H9 (cell line): Measurements from ENCODE around the gene CFL1. TPM values are rescaled to one million over a fixed set of nuclear protein-coding genes. Genes with fewer than 3 reads are reported as not detected.

ENCODE experiments used
- DNase-seq: peaks from one replicate; pipeline ENCODE4 v3.0.0-alpha.2; 2017
- H2AFZ ChIP-seq: one replicate; pipeline ENCODE4 v1.6.1; 2013; ENCODE audit warnings: mild to moderate bottlenecking, low read length, control low read depth, moderate library complexity
- H2AK5ac ChIP-seq: 2 replicates; pipeline ENCODE4 v1.6.1; 2013; ENCODE audit warnings: low read length, control low read depth, mixed read lengths; ENCODE audit not compliant: insufficient read length
- H2BK120ac ChIP-seq: one replicate; pipeline ENCODE4 v1.6.1; 2013; ENCODE audit warnings: low read depth, mild to moderate bottlenecking, low read length, control low read depth, inconsistent platforms; ENCODE audit not compliant: poor library complexity, severe bottlenecking
- H2BK12ac ChIP-seq: 2 replicates; pipeline ENCODE4 v1.6.1; 2013; ENCODE audit warnings: low read length, control low read depth, mixed read lengths, low read depth; ENCODE audit not compliant: insufficient read length
- H2BK15ac ChIP-seq: 2 replicates; pipeline ENCODE4 v1.6.1; 2013; ENCODE audit warnings: low read depth, low read length, control low read depth
- H2BK20ac ChIP-seq: one replicate; pipeline ENCODE4 v1.6.1; 2013; ENCODE audit warnings: low read depth, mild to moderate bottlenecking, low read length, control low read depth, inconsistent platforms; ENCODE audit not compliant: poor library complexity, severe bottlenecking
- H2BK5ac ChIP-seq: 2 replicates; pipeline ENCODE4 v1.6.1; 2013; ENCODE audit warnings: low read length, control low read depth, mixed read lengths; ENCODE audit not compliant: insufficient read length
- H3K14ac ChIP-seq: 2 replicates; pipeline ENCODE4 v1.6.1; 2013; ENCODE audit warnings: low read length, control low read depth; ENCODE audit not compliant: insufficient read depth
- H3K18ac ChIP-seq: 2 replicates; pipeline ENCODE4 v1.6.1; 2013; ENCODE audit warnings: low read depth, mild to moderate bottlenecking, mixed read lengths, low read length, control low read depth; ENCODE audit not compliant: insufficient read length
- H3K23ac ChIP-seq: 2 replicates; pipeline ENCODE4 v1.6.1; 2013; ENCODE audit warnings: low read length, control low read depth, mixed read lengths, low read depth; ENCODE audit not compliant: insufficient read length
- H3K23me2 ChIP-seq: 2 replicates; pipeline ENCODE4 v1.6.1; 2013; ENCODE audit warnings: low read depth, mild to moderate bottlenecking, mixed read lengths, low read length, control low read depth; ENCODE audit not compliant: insufficient read length, poor library complexity, severe bottlenecking
- H3K27ac ChIP-seq: 2 replicates; pipeline ENCODE4 v1.5.1; 2013; ENCODE audit warnings: low read length, control low read depth, mixed read lengths, low read depth; ENCODE audit not compliant: insufficient read length
- H3K27me3 ChIP-seq: 2 replicates; pipeline ENCODE4 v1.6.1; 2013; ENCODE audit warnings: low read length, control low read depth, inconsistent platforms; ENCODE audit not compliant: insufficient read depth
- H3K4ac ChIP-seq: 2 replicates; pipeline ENCODE4 v1.6.1; 2013; ENCODE audit warnings: low read depth, mild to moderate bottlenecking, control low read depth, inconsistent platforms, low read length, moderate library complexity
- H3K4me1 ChIP-seq: 2 replicates; pipeline ENCODE4 v1.6.1; 2013; ENCODE audit warnings: low read length, control low read depth, inconsistent platforms; ENCODE audit not compliant: insufficient read depth
- H3K4me2 ChIP-seq: 2 replicates; pipeline ENCODE4 v1.6.1; 2013; ENCODE audit warnings: low read length, control low read depth, mixed read lengths; ENCODE audit not compliant: insufficient read length, insufficient read depth
- H3K56ac ChIP-seq: 2 replicates; pipeline ENCODE4 v1.6.1; 2013; ENCODE audit warnings: low read depth, mild to moderate bottlenecking, mixed read lengths, low read length, control low read depth; ENCODE audit not compliant: insufficient read length
- H3K79me1 ChIP-seq: 2 replicates; pipeline ENCODE4 v1.6.1; 2013; ENCODE audit warnings: low read depth, mild to moderate bottlenecking, moderate library complexity, low read length, control low read depth, inconsistent platforms; ENCODE audit not compliant: insufficient read depth, poor library complexity, severe bottlenecking
- H3K79me2 ChIP-seq: 2 replicates; pipeline ENCODE4 v1.6.1; 2013; ENCODE audit warnings: low read length, control low read depth, inconsistent platforms; ENCODE audit not compliant: insufficient read depth
- H3K9ac ChIP-seq: 2 replicates; pipeline ENCODE4 v1.6.1; 2013; ENCODE audit warnings: low read length, control low read depth, mixed read lengths; ENCODE audit not compliant: insufficient read length; ENCODE audit errors: extremely low read depth
- H3K9me3 ChIP-seq: one replicate; pipeline ENCODE4 v1.6.1; 2013; ENCODE audit warnings: low read depth, low read length, inconsistent platforms; ENCODE audit not compliant: control insufficient read depth
- H3T11ph ChIP-seq: one replicate; pipeline ENCODE4 v1.6.1; 2013; ENCODE audit warnings: mild to moderate bottlenecking, low read length, control low read depth, inconsistent platforms
- H4K20me1 ChIP-seq: one replicate; pipeline ENCODE4 v1.6.1; 2013; ENCODE audit not compliant: control insufficient read depth, insufficient read length, insufficient read depth
- H4K5ac ChIP-seq: 2 replicates; pipeline ENCODE4 v1.6.1; 2013; ENCODE audit warnings: low read depth, mild to moderate bottlenecking, mixed read lengths, low read length, control low read depth; ENCODE audit not compliant: insufficient read length
- H4K8ac ChIP-seq: replicated peaks from 2 replicates; pipeline ENCODE4 v1.6.1; 2013; ENCODE audit warnings: low read length, control low read depth, mixed read lengths, low read depth; ENCODE audit not compliant: insufficient read length
- H4K91ac ChIP-seq: 2 replicates; pipeline ENCODE4 v1.6.1; 2013; ENCODE audit warnings: low read depth, mild to moderate bottlenecking, moderate library complexity, mixed read lengths, low read length, control low read depth; ENCODE audit not compliant: insufficient read length
- H3K27ac Mint-ChIP-seq, 3 experiments: 2 replicates in 2 of 3; 3 replicates in 1 of 3; pipeline ENCODE4 v1.8.0; 2020 to 2021; ENCODE audit warnings: mixed read lengths in 3 of 3, mild to moderate bottlenecking in 1 of 3, moderate library complexity in 1 of 3
- H3K27me3 Mint-ChIP-seq: 2 replicates; pipeline ENCODE4 v1.8.0; 2021; ENCODE audit warnings: low read depth, mild to moderate bottlenecking, moderate library complexity, mixed read lengths
- H3K36me3 Mint-ChIP-seq, 3 experiments: 2 replicates in 2 of 3; 3 replicates in 1 of 3; pipeline ENCODE4 v1.8.0; 2020 to 2021; ENCODE audit warnings: low read depth in 3 of 3, mixed read lengths in 3 of 3; ENCODE audit not compliant: insufficient read depth in 1 of 3
- H3K4me1 Mint-ChIP-seq, 2 experiments: 2 replicates each; pipeline ENCODE4 v1.8.0; 2020; ENCODE audit warnings: mixed read lengths in 2 of 2
- H3K4me3 Mint-ChIP-seq, 2 experiments: 2 replicates in 1 of 2; 3 replicates in 1 of 2; pipeline ENCODE4 v1.8.0; 2020 to 2021; ENCODE audit warnings: mild to moderate bottlenecking in 2 of 2, mixed read lengths in 2 of 2, moderate library complexity in 1 of 2
- H3K9me3 Mint-ChIP-seq, 2 experiments: 2 replicates in 1 of 2; 3 replicates in 1 of 2; pipeline ENCODE4 v1.8.0; 2020; ENCODE audit warnings: mild to moderate bottlenecking in 2 of 2, mixed read lengths in 2 of 2, moderate library complexity in 1 of 2
- CTCF ChIP-seq: fragments of 200-600 bp; sonication (generic); conservative IDR thresholded peaks from 3 replicates; pipeline ENCODE4 v1.8.0; 2021; ENCODE audit warnings: antibody characterized with exemption, mild to moderate bottlenecking
- WGBS: extraction: QIAGEN DNeasy Blood & Tissue Kit; methylation state at CpG from one replicate; pipeline ENCODE4 v1.1.7; 2013; ENCODE audit warnings: missing lambda C conversion rate, low lambda C conversion rate, mixed read lengths; ENCODE audit not compliant: insufficient read length; ENCODE audit errors: extremely low coverage; 5-methylcytosine and 5-hydroxymethylcytosine counted together
- total RNA-seq: library from RNA; stranded (reverse); gene quantifications from 2 replicates; pipeline ENCODE4 v1.2.1, GENCODE V29; 2021

Gene CFL1
- total RNA-seq, 1 experiment from 2014 or later, result 1,107 TPM

DNA sequence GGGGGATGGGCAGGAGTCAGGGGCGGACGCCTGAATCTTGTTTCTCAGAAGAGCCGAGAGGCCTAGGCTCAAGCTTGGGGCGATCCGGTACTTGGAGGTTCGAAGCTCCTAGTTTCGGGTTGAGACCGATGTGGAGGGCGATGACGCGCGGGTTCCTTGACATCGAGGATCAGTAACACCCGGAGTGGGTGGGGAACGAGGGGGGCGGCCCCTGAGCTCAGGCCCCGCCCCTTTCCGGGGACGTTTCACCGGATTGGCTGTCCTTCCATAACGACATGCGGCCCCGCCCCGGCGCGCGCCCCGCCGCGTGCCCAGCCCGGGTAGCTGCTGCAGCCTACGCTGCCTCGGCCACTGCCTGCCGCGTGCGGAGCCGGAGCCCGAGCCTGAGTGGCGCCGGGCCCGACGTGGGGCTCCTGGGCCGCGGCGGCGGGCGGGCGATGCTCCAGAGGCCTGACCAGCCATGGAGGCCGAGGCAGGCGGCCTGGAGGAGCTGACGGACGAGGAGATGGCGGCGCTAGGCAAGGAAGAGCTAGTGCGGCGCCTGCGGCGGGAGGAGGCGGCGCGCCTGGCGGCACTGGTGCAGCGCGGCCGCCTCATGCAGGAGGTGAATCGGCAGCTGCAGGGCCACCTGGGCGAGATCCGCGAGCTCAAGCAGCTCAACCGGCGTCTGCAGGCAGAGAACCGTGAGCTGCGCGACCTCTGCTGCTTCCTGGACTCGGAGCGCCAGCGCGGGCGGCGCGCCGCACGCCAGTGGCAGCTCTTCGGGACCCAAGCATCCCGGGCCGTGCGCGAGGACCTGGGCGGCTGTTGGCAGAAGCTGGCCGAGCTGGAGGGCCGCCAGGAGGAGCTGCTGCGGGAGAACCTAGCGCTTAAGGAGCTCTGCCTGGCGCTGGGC lies 32.6 kb upstream of the CFL1 start, which contains the start of gene CCDC85B:
Gene CCDC85B (plus strand): TSS at position 350 of the 895 bp plus-strand sequence. CDS start 111 bp downstream, at position 461.
- peak; percentile 94 for DNase-seq
- Histone ChIP-seq H2BK15ac (no peak within 1 kb of the TSS), H3K23ac (no peak within 1 kb of the TSS), H2BK12ac (no peak within 1 kb of the TSS), H3K27me3 (peaks cover 6% of the 10 kb centered on the region; the same call in 1 of the 2 replicates), H3K18ac (peak within 1 kb of the TSS; percentile 71), H4K5ac (no peak within 1 kb of the TSS), H4K20me1 (no peaks in the 10 kb centered on the region), H2BK120ac (no peak within 1 kb of the TSS), H3K23me2 (peaks cover 23% of the 10 kb centered on the region), H3K79me1 (no peaks in the 10 kb centered on the region), H3K9ac (peak within 1 kb of the TSS; percentile 60), H3K27ac (no peak within 1 kb of the TSS), H3K4me1 (peaks cover 9% of the 10 kb centered on the region; the same call in 1 of the 2 replicates), H2BK5ac (no peak within 1 kb of the TSS), H2AFZ (peak within 1 kb of the TSS; percentile 53), H3T11ph (no peak within 1 kb of the TSS), H4K8ac (no peak within 1 kb of the TSS), H4K91ac (no peak within 1 kb of the TSS), H3K4me2 (peak within 1 kb of the TSS; percentile 70), H3K56ac (no peak within 1 kb of the TSS), H2BK20ac (no peak within 1 kb of the TSS), H3K79me2 (no peaks in the 10 kb centered on the region; the same call in 1 of the 2 replicates), H3K9me3 (no peaks in the 10 kb centered on the region), H3K4ac (no peak within 1 kb of the TSS), H3K14ac (peak within 1 kb of the TSS; percentile 85), H2AK5ac (no peak within 1 kb of the TSS)
- Mint-ChIP-seq H3K4me3 (peak within 1 kb of the TSS; percentile 97 to 98), H3K27me3 (peaks cover 18% of the 10 kb centered on the region), H3K4me1 (peaks cover 39 to 56% of the 10 kb centered on the region in 2 experiments), H3K27ac (peak within 1 kb of the TSS; percentile 20 to 40 (median 40); a peak in 2 of 7 replicates), H3K9me3 (peaks cover 2 to 4% of the 10 kb centered on the region in 2 experiments; a peak in 2 of 5 replicates), H3K36me3 (peaks cover 11 to 38% (median 18%) of the 10 kb centered on the region in 3 experiments)
- WGBS, result no CpG with 5 or more reads among the region's 94 CpGs
- TF ChIP-seq CTCF, result peak; percentile 61
